Measurements from ENCODE around the gene STING1.

Gene STING1

DNA sequence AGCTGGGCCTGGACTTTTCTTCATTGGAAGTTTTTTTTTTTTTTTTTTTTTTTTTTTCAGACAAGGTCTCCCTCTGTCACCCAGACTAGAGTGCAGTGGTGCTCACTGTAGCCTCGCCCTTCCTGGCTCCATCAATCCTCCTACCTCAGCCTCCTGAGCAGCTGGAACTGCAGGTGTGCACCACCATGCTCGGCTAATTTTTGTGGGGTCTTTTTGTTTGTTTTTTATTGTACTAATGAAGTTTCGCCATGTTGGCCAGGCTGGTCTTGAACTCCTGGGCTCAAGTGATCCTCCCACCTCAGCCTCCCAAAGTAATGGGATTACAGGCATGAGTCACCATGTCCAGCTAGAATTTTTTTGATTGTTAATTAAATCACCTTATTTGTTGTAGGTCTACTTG is 46.9 kb downstream of the STING1 start:
- H3K9me3 ChIP-seq (ENCODE audit: control insufficient read depth, low read length): no peaks in the 10 kb centered on the region
- no peak overlapping the region for H2AFZ ChIP-seq
- no peak overlapping the region for H3K27ac ChIP-seq
- no peak for TF ChIP-seq CTCF (IDR thresholded peaks at IDR 0.05)
- no peak overlapping the region for H3K9ac ChIP-seq
- no peaks in the 10 kb centered on the region for H3K36me3 ChIP-seq (ENCODE audit: control insufficient read depth, insufficient read depth, low read length)
- no peaks in the 10 kb centered on the region for H3K79me2 ChIP-seq
- H3K4me2 ChIP-seq (ENCODE audit: low read length): no peak overlapping the region
- no peaks in the 10 kb centered on the region for H3K27me3 ChIP-seq (ENCODE audit: control insufficient read depth, insufficient read depth, low read length)
- no peak overlapping the region for H3K4me3 ChIP-seq (ENCODE audit: low read depth, low read length)
- H3K4me1 ChIP-seq: peaks cover 7% of the 10 kb centered on the region

DNA sequence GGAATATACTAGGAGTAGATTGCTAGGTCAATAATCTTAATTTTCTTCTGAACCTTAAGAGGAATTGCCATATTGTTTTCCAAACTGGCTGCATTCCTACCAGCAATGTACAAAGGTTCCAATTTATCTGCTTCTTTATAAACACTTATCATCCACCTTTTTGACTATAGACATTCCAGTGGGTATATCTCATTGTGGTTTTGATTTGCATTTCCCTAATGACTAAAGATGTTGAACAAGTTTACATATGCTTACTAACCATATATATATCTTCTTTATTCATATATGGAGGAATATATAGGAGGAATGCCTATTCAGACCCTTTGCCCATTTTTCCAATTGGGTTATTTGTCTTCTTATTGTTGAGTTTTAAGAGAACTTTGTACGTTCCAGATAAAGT is 50.9 kb downstream of the STING1 start:
- H3K4me1 ChIP-seq: no peaks in the 10 kb centered on the region
- no peaks in the 10 kb centered on the region for H3K36me3 ChIP-seq (ENCODE audit: control insufficient read depth, insufficient read depth, low read length)
- H2AFZ ChIP-seq: no peak overlapping the region
- no peaks in the 10 kb centered on the region for H3K27me3 ChIP-seq (ENCODE audit: control insufficient read depth, insufficient read depth, low read length)
- no peak overlapping the region for H3K4me2 ChIP-seq (ENCODE audit: low read length)
- H3K27ac ChIP-seq: no peak overlapping the region
- no peak overlapping the region for H3K9ac ChIP-seq
- H3K9me3 ChIP-seq (ENCODE audit: control insufficient read depth, low read length): no peaks in the 10 kb centered on the region
- H3K79me2 ChIP-seq: no peaks in the 10 kb centered on the region
- no peak overlapping the region for H3K4me3 ChIP-seq (ENCODE audit: low read depth, low read length)
- TF ChIP-seq CTCF (IDR thresholded peaks at IDR 0.05): no peak

- Histone ChIP-seq H3K4me3 (ENCODE audit: low read depth, low read length) (no peak overlapping the region), H3K27ac (no peak overlapping the region), H3K9ac (no peak overlapping the region), H3K9me3 (ENCODE audit: control insufficient read depth, low read length) (no peaks in the 10 kb centered on the region), H2AFZ (no peak overlapping the region), H3K4me1 (no peaks in the 10 kb centered on the region), H3K4me2 (ENCODE audit: low read length) (no peak overlapping the region), H3K27me3 (ENCODE audit: control insufficient read depth, insufficient read depth, low read length) (no peaks in the 10 kb centered on the region), H3K36me3 (ENCODE audit: control insufficient read depth, insufficient read depth, low read length) (no peaks in the 10 kb centered on the region), H3K79me2 (no peaks in the 10 kb centered on the region)
- TF ChIP-seq CTCF (IDR thresholded peaks at IDR 0.05): no peak
Observed at GRCh38 chr5:139430015-139430414, 52.5 kb downstream of the STING1 start.

DNA sequence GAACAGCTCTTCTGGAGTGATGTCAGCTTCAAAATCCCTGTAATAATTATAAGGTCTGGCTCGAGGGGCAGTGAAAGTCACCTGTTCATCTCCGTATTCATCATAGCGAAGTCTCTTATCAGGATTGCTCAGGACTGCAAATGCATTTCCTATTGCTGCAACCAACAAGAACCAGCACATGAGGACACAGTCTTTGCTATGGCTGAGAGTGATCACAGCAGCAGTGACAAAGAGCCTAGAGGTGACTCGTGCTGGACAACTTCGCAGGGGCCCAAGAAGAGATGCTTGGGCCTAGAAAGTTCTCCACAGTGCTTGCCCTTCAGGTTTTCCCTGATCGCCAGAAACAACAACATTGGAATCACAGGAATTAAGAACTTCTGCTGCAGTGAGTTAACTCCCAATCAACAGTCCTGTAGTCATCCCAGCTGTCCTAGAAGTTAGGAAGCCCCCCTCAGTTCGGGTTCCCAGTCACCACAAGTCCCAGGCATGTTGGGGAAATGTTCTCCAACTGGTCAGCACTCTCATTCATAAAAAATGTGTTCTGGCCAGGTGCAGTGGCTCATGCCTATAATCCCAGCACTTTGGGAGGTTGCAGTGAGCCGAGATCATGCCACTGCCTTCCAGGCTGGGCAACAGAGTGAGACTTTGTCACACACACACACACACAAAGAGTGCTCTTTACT is 56.2 kb downstream of the STING1 start:
- Histone ChIP-seq H3K27ac (no peak overlapping the region), H3K9ac (no peak overlapping the region), H3K4me2 (ENCODE audit: low read length) (no peak overlapping the region), H3K79me2 (no peaks in the 10 kb centered on the region), H3K36me3 (ENCODE audit: control insufficient read depth, insufficient read depth, low read length) (no peaks in the 10 kb centered on the region), H3K4me3 (ENCODE audit: low read depth, low read length) (no peak overlapping the region), H3K4me1 (no peaks in the 10 kb centered on the region), H3K27me3 (ENCODE audit: control insufficient read depth, insufficient read depth, low read length) (no peaks in the 10 kb centered on the region), H2AFZ (no peak overlapping the region), H3K9me3 (ENCODE audit: control insufficient read depth, low read length) (no peaks in the 10 kb centered on the region)
- no peak for TF ChIP-seq CTCF (IDR thresholded peaks at IDR 0.05)

Data from parathyroid adenoma (tissue), 2 donors.